GM12872 (cell line): ENCODE measurements around the gene TEAD4.

Source experiments
- TF ChIP-seq, protein P1 (sequence below): IDR thresholded peaks from 3 replicates; pipeline ENCODE4 v1.5.1; 2011; ENCODE audit warnings: low read depth, mild to moderate bottlenecking, low read length, moderate library complexity; ENCODE audit not compliant: insufficient read depth

TEAD4 gene

DNA sequence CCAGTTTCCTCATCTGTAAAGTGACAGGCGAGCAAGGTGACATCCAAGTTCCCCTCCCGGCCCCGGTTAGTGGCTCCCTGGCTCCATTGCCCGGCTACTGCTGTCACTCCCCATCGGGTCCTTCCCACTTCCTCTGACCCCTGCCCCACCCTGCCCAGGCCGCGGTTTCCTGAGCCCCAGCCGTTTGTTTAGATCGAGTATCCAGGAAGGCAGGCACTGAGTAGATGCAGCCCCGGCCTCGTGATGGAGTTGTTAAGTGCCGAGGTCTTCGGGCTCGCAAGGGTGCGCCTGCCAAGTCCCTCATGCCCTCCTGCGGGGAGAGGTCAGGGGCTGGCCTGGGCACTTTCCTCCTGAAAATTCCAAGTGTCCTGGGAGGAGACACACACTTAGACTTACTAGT lies 55.4 kb downstream of the TEAD4 start:
- TF ChIP-seq, protein P1, sequence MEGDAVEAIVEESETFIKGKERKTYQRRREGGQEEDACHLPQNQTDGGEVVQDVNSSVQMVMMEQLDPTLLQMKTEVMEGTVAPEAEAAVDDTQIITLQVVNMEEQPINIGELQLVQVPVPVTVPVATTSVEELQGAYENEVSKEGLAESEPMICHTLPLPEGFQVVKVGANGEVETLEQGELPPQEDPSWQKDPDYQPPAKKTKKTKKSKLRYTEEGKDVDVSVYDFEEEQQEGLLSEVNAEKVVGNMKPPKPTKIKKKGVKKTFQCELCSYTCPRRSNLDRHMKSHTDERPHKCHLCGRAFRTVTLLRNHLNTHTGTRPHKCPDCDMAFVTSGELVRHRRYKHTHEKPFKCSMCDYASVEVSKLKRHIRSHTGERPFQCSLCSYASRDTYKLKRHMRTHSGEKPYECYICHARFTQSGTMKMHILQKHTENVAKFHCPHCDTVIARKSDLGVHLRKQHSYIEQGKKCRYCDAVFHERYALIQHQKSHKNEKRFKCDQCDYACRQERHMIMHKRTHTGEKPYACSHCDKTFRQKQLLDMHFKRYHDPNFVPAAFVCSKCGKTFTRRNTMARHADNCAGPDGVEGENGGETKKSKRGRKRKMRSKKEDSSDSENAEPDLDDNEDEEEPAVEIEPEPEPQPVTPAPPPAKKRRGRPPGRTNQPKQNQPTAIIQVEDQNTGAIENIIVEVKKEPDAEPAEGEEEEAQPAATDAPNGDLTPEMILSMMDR = no peak

DNA sequence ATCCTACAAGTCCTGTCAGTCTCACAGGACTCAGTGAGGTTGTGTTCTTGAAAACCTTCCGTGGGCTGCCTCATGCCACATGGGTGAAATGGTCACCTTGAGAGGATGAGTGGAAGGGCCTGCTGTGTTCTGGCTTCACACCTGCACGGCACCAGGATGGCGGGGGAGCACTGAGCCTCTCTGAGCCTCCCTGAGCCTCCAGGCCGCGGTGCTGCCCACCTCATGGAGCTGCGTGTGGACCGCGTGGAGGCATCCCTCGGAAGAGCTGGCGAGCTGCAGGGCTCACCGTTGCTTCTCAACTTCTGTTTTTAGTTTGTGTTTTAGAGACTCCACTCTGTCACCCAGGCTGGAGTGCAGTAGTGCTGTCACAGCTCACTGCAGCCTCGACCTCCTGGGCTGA lies 56.2 kb downstream of the TEAD4 start:
- TF ChIP-seq, protein P1 = no peak

DNA sequence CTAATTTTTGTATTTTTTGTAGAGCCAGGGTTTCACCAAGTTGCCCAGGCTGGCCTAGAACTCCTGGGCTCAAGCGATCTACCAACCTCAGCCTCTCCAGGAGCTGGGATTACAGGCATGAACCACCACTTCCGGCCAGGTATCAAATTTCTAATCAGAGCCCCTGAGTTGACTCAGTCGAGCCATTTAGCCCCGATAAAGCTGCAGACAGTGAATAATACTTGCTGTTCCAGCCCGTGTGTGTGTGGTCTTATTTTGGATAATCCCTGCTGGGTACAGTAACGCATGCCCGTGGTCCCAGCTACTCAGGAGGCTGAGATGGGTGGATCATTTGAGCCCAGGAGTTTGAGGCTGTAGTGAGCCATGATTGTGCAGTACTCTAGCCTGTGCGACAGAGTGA lies 57.0 kb downstream of the TEAD4 start:
- TF ChIP-seq, protein P1 = no peak

DNA sequence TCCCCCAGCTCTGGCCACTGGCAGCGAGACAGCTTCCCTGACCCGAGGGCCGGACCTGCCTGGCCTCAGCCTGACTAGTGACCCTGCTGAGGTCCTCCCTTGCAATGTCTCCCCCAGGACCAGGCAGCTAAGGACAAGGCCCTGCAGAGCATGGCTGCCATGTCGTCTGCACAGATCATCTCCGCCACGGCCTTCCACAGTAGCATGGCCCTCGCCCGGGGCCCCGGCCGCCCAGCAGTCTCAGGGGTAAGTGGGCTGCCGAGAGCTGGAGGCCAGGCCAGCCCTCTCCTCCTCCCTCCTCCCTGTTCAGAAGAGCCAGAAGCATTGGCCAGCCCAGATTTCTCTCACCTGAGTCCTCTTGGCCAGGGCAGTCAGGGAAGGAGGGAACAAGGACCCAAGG lies 58.1 kb downstream of the TEAD4 start:
- TF ChIP-seq, protein P1 = no peak

DNA sequence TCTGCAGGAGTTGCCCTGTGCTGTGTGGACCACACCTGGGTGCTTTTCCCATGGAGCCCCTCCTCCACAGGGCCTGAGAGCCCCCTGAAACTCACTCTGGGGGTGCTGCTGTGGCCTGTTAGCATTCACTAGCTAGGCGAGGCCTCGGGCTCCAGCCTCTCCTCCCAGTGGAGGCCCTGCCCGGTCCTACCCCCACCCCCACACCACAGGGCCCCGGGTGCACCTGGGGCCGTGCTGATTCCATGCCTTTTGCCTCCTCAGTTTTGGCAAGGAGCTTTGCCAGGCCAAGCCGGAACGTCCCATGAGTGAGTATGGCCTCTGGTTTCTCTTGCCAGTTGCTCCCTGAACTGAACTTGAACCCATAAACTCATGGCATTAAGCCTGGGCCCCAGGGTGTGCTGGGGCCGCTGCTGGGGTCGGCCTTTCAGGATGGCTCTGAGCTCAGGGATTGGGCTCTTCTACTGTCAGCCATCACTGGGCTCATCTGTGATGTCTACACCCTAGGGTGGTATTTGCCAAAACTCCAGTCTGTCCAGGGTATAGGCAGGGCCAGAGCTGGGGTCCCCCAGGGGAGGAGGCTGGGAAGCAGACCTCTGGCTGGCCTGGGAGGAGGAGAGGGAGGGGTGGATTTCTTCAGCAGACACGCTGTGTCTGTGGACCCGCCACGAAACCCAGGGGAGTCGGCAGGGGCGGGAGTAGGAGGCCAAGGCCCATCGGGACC lies 59.2 kb downstream of the TEAD4 start:
- TF ChIP-seq, protein P1 = no peak

DNA sequence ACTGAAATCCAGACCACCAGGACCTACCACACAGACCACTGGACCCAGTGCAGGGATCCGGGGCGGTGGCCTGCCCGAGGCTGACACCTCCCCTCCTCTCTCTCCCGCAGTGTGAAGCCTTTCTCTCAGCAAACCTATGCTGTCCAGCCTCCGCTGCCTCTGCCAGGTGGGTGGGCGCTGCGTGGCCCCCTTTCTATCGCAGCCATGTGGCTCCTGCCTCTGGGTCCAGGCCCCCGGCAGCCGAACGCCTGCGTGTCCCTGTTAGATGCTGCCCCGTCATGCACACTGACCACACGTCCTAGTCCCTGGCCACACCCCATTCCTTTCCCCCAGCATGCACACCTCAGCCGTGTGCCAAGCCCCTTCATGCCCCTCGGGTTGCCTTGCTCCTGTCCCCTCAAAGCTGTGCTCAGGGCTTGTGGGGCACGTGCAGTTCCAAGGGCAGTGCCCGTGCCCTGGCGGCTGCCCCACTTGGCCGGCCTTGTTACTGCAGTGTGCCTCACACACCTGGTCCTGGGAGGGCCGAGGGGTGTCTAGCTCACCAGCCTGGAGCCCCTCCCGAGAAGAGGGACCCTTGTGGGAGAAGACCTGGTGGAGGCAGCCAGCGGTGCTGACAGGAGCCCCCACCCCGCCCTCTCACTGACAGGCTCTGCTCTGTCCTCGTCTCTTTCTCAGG lies 59.9 kb downstream of the TEAD4 start:
- TF ChIP-seq, protein P1 = no peak

DNA sequence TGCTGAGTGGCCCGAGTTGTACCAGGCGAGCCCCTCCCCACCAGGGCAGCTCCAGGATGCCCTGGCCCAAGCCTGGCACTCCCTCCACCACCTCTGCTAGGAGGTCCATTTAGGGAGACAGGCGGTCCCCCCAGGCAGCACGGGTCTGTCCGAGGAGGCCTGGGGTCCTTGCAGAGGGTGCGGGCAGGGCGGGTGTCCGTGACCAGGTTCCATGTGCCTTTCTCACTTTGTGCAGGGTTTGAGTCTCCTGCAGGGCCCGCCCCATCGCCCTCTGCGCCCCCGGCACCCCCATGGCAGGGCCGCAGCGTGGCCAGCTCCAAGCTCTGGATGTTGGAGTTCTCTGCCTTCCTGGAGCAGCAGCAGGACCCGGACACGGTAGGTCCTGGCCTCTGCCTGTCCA lies 61.2 kb downstream of the TEAD4 start:
- TF ChIP-seq, protein P1 = no peak
